SK-N-SH (cell line): ENCODE measurements around the gene ZFYVE19.

ENCODE experiments used
- GABPA ChIP-seq: IDR thresholded peaks from 2 replicates; pipeline ENCODE4 v1.4.0; 2012; ENCODE audit warnings: low read depth, mild to moderate bottlenecking
- TF ChIP-seq, protein P1 (sequence below): fragments of 200-600 bp; sonication (generic); IDR thresholded peaks from 2 replicates; pipeline ENCODE4 v1.6.1; 2017; ENCODE audit warnings: antibody characterized with exemption, mild to moderate bottlenecking, moderate library complexity

DNA sequence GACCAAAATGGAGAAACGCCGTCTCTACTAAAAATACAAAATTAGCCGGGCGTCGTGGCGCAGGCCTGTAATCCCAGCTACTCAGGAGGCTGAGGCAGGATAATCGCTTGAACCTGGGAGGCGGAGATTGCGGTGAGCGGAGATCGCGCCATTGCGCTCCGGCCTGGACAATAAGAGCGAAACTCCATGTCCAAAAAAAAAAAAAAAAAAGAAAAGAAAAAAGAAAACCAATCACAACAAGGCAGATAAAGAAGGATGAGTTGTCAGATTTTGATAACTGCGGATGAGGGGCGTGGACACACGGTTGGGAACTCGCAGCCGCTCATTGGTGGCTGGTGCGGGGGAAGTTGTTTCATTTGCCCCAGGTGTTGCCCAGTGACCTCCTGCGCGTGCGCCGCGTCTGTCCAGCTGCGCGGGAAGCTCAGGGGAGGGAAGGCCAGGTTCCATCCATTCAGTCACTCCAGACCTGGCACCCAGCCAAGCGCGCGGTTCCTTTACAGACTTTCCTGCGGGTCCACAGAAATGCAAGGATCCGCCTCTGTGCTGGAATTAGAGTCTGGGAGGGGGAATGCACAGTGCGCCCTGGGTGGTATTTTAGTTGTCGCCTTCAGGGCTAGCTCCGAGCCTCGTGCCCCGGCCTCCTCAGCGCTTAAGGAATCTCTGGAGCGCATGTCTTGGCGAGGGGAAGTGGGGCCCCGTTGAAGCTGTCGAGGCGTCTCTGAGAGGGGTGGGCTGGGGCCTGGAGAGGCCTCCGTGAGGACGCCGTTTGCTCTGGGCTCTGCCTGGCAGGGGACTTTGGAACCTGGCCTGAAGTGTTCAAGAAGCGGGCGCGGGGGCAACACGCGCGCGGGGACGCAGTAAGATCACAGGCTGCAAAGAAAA is 43.7 kb upstream of the ZFYVE19 start:
- TF ChIP-seq, protein P1, sequence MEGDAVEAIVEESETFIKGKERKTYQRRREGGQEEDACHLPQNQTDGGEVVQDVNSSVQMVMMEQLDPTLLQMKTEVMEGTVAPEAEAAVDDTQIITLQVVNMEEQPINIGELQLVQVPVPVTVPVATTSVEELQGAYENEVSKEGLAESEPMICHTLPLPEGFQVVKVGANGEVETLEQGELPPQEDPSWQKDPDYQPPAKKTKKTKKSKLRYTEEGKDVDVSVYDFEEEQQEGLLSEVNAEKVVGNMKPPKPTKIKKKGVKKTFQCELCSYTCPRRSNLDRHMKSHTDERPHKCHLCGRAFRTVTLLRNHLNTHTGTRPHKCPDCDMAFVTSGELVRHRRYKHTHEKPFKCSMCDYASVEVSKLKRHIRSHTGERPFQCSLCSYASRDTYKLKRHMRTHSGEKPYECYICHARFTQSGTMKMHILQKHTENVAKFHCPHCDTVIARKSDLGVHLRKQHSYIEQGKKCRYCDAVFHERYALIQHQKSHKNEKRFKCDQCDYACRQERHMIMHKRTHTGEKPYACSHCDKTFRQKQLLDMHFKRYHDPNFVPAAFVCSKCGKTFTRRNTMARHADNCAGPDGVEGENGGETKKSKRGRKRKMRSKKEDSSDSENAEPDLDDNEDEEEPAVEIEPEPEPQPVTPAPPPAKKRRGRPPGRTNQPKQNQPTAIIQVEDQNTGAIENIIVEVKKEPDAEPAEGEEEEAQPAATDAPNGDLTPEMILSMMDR: no peak
- no peak for TF ChIP-seq GABPA
